Stromal cell of bone marrow (primary cell): ENCODE measurements around the gene PLPP3.
A peak's percentile ranks its signal among the peaks of the same experiment; 100 is the strongest.

Experiments
- DNase-seq: peaks from one replicate; pipeline ENCODE4 v3.0.0-alpha.2; 2012; ENCODE audit warnings: low read depth

The PLPP3 gene

DNA sequence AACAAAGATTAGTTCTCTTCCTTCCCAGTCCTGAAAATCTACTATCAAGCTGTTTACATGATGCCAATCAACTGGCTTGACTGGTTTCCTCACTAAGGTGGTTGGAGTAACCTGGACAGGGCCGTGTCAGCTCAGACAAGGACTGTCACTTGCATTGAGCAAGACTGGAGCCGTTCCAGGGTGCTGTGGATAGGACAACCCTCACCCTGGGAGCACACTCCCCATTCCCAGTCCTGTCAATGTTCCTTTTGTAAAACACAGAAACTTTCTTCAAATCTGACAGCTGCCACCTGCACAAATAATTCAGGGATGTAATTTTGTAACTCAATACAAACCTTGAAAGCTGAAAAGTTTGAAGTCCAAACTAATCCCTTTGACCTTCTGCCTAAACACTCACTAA lies 31.4 kb downstream of the PLPP3 start:
- DNase-seq = no peak

DNA sequence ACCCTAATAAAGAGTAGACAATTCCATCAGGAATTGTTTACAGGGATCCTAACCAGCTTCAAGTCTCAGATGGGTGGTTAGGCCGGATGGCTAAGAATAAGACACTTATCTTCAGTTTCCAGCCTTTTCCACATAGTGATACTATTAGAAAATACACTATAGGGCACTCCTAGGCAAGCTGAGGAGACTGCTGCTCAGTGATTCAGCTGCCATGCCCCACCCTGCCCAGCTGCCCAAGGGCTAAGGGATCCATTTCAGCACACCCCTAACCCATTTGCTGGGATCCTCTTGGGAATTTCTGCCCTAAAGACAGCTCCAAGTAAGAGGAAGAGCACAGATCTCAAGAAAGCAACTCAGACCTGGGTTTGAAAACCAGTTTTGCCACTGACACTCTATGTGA lies 31.9 kb downstream of the PLPP3 start:
- no peak for DNase-seq

DNA sequence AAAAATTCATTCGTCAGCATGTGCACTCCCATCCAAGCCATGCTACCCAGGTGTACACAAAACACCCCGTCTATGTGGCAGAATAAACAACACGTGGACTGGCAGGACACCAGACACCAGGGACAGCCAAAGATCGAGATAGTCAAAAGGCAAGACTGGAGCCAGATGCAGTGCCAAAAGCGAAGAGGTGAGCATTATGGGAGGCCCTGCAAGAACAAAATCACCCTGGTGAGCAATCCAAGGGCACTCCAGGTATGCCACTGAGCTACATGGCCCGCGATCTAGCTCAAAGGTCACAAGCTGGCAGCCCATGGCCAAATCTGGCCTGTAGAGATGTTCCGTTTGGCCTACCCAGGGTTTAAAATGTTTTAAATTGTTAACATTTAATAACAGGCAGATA lies 33.7 kb downstream of the PLPP3 start:
- DNase-seq = no peak

DNA sequence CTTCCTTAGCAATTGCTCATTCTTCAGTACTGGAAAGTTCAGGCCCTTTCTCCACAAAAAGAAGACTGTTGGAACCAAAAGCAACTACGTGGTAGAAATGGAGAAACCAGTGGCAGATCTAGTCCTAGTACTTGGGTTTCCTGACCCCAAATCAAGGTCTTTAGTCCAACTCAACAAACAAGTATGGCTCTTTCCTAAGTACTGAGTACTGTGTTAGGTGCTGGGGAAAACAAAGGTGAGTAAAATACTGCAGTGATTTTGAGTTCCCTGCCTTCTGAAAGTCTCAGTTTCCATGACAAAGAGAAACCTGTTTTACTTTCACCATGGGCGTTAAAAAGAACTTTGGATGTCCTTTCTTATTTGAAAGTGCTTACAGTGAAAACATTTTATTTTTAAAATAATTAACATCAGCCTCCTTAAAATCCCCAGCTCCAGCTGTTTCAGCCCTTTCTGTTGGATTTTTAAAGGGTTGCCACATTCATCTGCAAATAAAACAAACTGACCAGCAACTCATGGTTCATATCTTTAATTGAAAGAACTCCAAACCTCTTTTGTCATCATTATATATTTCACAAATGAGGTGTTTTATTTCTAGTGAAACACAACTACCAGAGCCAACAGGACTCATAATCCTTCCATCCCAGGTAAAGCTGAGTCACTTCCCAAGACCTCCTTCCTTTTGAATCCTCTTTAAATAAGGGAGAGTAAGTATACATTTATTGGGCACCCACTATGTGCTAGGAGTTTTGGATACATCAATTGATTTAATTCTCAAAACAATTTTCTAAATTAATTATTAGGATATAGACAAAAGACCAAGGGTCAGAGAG lies 35.4 kb downstream of the PLPP3 start:
- no peak for DNase-seq

DNA sequence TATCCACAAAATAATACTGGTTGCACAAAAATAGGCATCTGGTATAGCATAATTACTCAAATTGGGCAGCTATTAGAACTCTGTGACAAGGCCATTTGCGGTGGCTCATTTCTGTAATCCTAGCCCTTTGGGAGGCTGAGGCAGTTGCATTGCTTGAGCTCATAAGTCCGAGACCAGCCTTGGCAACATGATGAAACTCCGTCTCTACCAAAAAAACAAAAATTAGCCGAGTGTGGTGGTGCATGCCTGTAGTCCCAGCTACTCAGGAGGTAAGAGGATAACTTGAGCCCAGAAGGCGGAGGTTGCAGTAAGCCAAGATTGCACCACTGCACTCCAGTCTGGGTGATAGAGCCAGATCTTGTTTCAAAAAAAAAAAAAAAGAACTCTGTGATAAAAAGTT lies 36.7 kb downstream of the PLPP3 start:
- no peak for DNase-seq

DNA sequence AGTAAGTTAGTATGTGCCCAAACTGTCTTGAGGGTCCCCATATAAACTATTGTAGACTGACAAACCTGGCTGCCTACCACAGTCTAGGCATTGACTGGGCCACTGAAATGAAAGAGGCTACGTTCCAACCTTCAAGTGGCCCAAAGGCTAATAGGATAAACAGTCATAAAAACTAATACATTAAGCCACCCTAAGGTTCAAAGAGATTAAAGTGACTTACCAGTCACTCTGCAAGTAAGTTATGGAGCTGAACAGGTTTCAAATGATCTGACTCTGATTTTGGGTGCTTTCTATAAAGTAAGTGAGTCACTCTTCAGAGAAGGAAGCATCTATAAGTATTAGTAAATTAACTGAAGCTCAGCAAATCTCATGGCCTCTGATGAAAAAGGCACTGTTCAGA lies 38.0 kb downstream of the PLPP3 start:
- DNase-seq = no peak

DNA sequence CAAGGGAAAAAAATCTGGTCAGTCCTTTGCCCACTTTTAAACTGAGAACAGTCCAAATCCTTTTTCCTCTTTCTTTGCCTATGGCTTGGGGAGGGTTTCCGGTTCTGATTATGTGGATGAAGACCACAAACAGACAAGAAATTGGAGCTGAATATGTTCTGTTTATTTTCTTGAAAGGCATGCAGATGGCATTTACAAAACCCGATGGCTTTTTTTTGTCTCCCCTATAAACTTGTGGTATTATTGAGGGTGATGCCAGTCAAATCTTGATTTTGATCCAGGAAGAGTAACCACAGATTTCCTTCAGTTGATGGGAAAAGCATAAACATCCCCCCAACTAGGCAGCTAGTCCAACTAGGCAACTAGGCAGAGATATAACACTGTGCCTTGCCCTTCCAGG lies 38.9 kb downstream of the PLPP3 start:
- no peak for DNase-seq

DNA sequence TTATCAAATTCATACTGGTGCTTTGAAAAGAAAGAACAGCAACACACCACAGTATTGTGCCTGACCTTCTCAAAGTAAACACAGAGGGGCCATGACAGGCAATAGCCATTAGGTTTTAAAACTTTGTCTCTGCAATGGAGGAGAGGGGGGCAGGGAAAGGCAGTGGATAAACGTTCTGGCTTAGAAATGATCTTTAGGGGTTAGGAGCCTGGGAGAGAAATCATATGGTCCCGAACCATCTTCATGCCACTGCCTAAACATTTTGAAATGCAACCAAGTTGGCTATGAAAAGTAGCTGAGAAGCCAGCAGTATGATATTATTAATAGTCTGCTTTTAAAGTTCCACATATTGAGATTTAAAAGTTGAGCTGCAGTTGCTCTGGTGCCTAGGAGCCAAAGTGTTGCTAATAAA lies 39.8 kb downstream of the PLPP3 start:
- DNase-seq = no peak

DNA sequence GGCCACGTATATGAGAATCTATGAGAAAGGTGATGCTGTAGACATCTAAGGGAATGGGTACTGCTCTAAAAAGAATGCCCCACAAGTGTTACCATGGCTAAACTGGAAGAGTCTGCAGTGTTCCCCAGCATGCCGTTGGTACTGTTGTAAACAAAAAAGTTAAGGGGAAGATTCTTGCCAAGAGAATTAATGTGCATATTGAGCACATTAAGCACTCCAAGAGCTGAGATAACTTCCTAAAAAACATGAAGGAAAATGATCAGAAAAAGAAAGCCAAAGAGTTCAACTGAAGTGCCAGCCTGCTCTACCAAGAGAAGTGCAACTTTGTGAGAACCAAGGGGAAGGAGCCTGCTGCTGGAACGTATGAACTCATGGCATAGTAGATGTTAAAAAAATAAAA lies 40.8 kb downstream of the PLPP3 start:
- DNase-seq = no peak

DNA sequence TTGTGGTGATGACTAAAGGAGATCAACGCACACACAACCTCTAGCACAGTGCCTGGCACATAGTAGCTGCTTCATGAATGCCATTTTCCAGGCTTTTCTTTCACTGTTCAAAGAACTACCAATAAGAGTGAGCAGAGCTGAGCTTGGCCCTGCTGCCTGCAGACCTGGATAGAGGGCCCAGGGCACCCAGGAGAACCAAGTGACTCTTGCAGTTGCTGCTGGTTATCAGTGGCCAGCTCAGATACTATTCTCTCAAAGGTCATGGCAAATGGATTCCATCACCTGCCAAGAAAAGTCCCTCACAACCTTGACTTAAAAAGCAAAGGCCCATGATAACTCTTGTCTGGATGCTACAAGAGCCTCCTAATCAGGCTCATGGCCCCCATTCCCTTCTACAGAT lies 41.7 kb downstream of the PLPP3 start:
- no peak for DNase-seq

DNA sequence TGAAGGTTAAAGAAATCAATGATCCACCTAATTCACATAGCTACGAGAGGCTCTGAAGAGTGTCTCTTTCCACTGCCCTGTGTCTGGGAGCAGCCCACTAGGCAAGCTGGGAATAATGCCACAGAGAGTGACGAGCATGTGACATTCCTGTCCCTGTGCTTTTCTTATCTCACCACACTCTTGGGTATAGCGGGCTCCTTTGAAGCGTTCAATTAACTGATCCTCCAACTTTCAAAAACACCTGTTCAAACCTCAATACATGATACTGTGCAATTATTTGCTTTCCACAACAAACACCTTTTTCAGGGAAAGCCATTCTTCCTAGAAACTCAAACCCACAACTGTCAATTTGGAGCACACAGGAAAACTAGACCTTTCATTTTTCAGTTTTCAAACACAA lies 43.4 kb downstream of the PLPP3 start:
- no peak for DNase-seq

DNA sequence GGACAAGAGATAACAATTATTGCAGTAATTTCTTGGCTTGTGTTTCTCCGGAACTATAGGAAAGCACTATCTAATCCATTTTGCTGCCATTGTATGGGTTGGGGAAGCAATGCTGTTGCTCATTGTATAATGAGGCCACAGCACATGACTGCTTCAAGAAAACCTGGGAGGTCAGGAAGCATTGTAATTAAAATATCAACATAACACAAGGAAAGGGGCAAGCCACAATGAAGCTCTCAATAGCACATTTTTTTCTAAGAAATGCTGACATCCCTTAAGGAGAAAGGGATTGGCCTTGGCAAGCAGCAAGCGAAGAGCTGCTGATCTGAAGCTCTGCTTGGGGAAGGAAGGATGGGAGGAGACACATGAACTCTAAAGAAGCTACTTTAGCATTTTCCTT lies 44.0 kb downstream of the PLPP3 start:
- DNase-seq = no peak

DNA sequence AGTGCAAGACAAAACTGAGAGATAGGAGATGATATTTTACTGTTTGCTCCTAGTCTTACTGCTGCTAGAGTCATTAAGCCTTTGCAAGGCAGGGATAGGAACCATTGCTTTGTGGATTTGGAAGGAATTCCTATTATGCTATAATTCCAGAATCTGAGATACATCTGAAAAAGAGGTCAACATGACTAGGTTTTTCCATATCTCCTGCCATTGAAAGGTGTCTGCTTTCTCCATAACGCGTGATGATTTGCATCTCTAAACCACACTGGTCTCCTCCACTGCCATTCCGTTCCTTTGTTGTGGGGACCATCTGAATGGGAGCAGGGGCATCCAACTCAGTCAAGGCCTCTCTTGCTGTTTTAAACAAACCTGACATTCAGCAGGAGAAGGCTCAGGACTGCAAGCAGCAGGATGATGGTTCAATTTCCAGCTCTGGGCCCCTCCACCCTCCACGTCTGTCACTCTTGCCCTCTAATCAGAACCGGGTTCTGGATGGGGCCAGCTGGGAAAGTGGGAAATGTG lies 45.2 kb downstream of the PLPP3 start:
- DNase-seq = no peak

DNA sequence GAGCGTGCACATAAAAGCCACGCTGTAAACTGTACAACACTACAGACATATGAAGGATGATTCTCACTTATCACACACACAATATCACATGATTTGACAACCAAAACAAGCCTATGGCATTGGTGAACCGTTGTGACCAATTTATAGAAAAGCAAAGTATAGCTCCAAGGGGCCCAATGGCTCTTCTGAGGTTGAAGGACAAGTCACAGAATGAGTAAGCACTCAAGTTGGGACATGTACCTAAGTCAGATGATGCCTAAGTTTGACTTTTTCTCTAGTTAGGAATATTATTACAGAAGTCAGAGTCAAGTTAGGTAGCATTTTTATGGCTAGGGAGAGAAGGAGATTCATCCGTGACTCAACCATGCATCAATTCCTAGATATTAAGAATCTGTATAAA lies 45.7 kb downstream of the PLPP3 start:
- DNase-seq = no peak

DNA sequence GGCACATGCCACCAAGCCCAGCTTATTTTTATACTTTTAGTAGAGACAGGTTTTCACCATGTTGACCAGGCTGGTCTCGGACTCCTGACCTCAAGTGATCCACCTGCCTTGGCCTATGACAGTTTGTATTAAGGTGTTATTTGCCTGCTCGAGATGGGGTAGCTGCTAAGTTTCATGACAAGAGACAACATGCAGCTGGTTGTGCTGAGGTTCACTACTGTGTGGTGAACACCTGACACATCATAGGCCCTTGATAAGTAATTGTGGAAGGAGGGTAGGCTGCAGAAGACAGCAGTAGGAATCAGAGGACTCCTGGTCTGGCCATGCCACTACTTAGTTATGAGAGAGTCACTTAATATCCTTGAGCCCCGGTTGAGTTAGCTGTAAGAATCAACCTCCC lies 46.2 kb downstream of the PLPP3 start:
- DNase-seq = no peak

DNA sequence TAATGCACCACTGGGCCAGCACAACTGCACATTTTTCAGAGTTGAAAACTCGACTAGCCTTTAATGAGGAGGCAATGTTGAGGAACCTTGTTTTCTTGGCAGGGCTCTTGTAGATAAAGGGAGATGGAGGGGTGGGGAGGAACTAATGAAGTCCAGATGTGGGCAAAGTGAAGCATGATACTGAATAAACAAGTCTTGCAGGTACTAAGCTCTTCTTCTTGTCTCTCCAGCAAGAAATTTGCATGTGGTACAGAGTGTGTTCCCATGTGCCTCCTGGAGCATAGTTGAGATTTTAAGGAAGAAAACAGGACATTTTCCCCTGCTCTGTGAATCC lies 47.0 kb downstream of the PLPP3 start:
- no peak for DNase-seq

DNA sequence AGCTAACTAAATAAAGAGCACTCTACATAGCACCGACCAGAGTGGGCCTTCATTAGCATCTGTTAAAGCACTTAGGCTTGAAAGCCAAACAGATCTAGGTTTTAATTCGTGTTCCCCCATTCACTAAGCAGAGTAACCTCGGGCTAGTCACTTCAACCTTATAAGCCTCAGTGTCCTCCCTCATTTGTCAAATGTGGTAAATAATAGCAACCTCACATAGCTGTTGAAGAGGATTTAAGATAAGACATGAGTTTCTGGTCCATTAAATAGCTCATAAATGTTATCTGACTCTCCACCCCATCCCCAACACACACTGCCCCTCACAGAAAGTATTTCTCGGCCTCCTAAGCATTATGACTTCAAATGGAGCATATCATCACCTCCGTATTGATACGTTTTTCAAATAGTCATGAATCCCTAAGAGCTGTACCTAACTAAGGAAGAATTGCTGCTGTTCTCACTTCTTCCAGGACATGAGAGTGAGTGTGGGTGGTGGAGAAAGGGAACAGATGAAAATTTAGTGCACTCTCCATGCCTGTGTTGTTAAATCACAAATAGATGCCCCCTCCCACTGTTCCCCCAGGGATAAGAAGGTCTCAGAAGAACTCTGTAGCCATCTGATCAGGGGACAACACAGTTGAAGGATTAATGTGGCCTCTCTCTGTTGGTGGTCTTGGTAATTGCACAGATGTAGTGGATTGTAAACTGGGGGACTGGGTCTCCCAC lies 47.6 kb downstream of the PLPP3 start:
- DNase-seq = no peak

DNA sequence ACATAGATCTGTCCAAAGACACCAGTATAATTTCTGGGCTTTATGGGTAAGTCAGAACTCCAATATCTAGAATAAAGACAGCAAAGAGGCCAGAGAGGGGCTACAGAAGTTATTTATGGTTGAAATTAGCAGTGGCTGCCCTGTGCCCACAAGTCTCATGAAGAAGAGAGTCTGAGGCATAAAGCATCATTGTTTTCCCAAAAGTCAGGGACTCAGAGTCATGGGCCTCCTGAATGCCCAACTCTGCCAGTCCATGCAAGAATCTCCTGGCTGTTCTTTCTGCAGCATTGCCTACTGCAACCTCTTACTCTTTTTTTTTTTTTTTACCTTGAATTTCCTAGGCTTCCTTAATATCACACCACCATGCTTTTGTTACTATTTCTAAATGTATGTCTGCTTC lies 49.6 kb downstream of the PLPP3 start:
- DNase-seq = no peak

DNA sequence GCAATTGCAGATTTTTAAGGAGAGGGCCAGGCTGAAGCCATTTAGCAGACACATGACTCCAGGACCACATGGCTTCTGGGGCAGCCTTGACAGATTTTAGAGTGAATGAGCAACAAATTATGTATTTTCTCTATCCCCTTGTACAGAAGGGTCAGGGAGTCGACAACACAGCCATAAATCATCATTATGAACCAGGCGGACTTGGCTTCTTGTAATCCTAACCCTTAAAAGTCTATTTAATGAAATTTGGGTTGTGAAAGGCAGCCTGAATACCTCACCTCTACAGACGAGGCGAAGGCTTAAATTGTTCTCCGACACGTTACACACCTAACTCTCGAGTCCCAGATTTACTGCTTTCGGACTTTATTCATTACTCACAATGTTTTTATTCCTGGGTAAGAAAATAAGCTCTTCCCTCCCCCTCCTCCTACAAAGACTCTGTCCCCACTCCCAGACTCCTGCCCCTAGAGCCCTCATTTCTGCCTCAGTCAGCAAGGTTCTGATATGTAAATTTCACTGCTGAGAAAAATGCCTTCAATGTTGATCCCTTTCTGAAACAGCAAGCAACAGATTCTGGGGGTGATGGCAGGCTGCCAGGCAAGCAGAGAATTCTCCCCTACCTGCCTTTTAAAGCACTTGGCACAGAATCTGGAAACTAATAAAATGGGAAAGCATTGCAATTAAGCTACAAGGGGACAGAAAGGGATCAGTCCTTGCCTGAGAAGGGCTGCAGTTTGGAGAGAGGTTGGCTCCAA lies 51.6 kb downstream of the PLPP3 start:
- no peak for DNase-seq

DNA sequence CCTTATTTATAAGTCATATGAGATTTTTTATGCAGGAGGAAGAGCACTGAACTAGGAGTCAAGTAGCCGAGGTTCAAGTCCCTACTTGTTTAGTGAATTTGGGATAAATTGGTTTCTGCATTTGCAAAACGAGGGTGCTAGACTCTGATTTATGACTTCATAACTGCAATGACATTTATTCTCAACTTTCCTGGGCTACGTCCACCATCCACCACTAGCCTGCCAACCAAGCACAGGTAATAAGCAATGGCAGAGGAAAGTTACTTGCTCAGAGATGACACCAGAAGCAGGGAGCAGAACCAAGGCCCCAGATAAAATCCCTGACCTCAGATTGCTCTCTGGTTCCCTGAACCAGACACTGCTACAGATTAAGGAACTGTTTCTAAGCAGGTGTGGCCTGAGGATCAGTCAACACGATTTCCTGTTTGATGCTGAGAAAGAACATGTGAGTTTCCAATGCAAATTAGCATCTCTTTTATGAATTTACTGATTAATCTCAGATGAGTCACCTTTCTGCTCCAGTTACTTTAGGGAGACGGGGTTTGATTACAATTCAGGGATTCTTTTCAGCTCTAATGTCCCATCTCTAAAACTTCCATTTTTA lies 52.7 kb downstream of the PLPP3 start:
- no peak for DNase-seq

DNA sequence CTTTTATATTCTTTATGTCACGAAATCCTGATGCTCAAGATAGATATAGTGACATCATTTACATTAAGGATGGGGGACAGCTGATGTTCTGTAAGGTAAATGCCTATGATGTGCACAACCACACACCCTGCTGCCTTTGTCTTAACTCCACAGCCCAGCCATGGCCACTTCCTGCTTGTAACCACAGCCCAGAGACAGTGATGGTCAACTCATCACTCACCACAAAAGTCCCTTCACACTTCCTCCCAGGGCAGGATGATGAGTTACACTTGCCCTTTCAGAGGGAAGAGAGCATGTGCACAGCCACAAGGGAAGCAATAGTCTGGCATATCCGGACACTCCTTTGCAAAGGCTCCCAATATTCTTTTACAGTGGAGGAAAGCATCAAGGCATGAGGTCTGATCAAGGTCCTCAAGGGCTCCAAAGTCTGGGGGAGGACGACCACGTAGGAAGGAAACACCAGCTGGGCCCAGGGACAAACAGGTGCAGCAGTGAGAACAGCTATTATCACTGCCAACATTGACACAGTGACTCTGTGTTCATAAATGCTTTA lies 53.8 kb downstream of the PLPP3 start:
- peak; percentile 35 for DNase-seq

DNA sequence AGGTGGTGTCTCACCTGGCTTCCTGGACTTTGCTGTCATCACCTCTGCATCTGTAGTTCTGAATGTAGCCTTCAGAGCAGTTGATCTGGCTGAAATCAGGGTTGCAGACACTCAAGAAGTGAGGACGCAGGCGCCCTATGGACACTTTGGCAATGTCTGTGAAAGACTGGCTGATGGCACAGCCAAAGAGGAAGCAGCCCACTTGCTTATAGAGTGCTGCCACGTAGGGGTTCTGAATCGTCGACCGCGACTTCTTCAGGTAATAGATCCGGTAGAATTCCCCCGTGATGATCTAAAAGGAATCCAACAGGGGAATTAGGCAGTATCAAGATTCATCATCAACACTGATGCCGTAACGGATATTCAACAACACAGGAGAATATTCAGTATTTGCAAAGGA lies 55.1 kb downstream of the PLPP3 start:
- DNase-seq = no peak
